Ramos (cell line): ENCODE data around the gene CSTF2.
"Not testable (repeated sequence)": the region's sequence is repeated elsewhere in the genome, so short reads cannot be mapped to it uniquely, and the experiment has no call there.

Source experiments
- in situ Hi-C: fragments of 300-500 bp; cut with MboI; formaldehyde crosslinking; loops from one replicate; pipeline ENCODE4 v1.14.3; 2022; ENCODE audit warnings: low sequenced_read_pairs; ENCODE audit not compliant: unreplicated experiment

The CSTF2 gene, protein sequence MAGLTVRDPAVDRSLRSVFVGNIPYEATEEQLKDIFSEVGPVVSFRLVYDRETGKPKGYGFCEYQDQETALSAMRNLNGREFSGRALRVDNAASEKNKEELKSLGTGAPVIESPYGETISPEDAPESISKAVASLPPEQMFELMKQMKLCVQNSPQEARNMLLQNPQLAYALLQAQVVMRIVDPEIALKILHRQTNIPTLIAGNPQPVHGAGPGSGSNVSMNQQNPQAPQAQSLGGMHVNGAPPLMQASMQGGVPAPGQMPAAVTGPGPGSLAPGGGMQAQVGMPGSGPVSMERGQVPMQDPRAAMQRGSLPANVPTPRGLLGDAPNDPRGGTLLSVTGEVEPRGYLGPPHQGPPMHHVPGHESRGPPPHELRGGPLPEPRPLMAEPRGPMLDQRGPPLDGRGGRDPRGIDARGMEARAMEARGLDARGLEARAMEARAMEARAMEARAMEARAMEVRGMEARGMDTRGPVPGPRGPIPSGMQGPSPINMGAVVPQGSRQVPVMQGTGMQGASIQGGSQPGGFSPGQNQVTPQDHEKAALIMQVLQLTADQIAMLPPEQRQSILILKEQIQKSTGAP

DNA sequence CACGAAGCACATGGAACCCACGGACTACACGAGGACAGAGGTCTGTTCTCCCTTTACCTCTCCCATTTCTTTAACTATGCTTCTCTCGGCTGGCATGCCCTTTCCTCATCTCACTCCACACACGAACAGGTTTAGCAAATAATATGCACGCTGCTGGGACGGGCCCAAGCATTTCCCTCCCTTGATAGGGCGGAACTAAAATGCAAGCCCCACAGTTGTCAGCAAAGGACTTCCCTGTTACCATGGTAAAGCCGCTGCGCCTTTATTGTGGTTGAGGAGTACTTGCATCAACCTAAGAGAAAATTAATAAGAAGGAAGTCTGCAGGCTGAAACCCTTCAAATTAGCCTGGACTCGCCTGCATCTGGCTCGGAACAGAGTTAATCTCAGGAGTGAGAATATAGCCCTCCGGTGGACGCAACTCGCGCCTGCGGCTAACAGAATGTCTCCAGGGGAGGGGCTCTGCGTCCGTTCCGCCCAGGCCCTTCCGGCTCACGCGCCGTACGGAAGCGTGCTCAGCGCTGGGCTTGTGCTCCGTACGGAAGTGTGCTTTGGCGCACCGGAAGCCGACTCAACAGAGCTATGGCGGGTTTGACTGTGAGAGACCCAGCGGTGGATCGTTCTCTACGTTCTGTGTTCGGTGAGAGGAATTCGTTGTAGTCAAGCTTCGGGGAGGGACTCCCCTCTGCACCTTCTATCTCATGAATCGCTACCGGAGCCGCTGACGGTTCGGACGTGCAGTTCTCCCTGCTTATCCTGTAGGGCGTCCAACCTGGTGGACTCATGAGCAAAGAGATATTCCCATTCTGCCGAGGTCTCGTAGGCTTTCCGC lies at the start of gene CSTF2:
Gene CSTF2 (plus strand): TSS at position 555 of the 830 bp plus-strand sequence. CDS start 26 bp downstream, at position 581.
- in situ Hi-C loops = no loop called here

DNA sequence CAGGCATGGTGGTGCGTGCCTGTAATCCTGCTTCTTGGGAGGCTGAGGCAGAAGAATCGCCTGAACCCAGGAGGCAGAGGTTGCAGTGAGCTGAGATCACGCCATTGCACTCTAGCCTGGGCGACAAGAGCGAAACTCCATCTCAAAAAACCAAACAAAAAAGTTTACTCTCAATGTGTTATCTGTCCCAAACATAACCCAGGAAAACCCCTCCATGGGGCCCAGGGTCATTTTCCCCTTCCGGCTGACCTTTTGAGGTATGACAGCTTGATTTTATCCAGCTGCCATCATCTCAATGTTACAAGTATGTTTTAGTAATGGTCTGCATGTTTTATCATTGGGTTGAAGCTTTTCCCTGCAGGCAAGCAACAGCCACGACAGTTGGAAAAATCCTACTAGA lies 23.8 kb upstream of the CSTF2 start:
- in situ Hi-C loops = not testable (repeated sequence)

DNA sequence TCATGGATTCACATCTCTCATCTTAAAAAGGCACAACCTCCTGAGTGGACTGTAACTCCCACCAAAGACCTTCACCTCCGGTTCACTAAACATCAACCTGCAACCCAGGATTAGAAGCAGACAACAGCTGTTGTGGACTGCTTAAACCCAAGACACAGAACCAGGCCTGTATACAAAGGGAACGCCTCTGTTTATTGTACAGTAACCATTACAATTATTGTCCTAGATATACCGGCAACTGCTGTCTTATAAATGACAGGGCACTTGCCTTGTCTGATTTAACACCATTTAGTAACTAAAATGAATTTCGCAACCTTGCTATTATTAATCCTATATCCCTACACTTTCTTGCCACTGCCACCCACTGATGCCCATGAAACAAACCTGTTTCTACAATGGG lies 22.8 kb upstream of the CSTF2 start:
- in situ Hi-C loops = no loop called here

DNA sequence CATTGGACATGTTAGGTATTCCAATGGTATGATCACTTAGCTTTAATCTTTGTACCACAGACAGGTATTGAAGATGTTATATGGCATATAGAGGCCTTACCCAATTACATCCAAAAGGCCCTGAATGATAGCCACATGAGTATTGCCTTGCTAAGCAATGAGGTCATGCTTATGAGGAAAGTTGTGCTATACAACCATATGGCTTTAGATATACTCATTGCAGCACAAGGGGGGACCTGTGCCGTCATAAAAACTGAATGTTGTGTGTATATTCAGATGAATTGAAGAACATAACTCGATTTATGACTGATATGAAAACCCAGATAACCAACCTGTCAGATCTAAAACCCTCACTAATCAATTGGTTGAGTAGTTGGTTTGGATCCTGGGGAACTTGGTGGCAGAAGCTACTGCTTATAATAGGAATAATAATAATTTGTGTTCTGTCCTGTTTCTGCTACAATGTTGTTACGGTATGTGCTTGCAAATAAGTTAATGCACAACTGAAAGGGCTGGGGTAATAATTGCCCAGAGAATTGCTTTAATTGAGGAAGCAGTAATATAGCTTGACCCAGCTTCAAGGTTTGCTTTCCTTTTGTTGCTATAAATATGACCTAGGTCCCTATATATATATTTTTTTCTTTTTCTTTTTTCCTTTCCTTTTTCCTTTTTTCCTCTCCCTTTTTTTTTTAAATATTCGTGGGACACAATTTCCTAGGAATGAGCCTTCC lies 21.5 kb upstream of the CSTF2 start:
- in situ Hi-C loops = no loop called here

DNA sequence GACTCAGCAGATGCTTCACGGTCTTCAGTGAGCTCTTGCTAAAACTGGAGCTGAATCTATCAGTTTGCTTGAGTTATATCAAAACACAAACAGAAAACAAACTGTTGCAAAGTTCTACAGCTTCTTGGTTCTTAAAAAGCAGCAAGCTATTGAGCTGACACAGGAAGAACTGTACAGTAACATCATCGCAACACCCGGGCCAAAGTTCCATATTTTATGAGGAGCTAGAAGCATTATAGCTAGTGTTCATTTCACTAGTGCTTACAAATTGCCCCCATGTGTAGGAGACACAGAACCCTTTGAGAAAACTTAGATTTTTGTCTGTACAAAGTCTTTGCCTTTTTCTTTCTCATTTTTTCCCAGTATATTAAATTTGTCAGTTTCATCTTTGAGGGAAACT lies 17.3 kb upstream of the CSTF2 start:
- in situ Hi-C loops = no loop called here

DNA sequence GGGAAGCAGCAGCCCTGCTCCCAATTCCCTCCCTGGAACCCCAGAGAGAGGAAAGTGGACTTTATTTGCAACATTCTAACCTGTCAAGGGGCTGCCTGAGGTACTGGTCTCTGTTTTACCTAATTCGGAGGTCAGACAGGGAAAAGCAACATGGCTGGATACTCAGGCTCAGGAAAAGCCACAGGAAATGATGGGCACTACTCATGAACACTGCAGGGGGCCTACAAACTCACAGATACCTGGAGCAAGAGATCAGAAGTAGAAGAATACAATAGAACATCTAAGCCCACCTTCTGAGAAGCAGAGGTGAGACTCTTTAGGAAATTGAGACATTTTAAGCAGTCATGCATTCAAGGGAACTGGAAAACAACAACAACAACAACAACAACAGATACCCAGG lies 15.4 kb upstream of the CSTF2 start:
- in situ Hi-C loops = no loop called here

DNA sequence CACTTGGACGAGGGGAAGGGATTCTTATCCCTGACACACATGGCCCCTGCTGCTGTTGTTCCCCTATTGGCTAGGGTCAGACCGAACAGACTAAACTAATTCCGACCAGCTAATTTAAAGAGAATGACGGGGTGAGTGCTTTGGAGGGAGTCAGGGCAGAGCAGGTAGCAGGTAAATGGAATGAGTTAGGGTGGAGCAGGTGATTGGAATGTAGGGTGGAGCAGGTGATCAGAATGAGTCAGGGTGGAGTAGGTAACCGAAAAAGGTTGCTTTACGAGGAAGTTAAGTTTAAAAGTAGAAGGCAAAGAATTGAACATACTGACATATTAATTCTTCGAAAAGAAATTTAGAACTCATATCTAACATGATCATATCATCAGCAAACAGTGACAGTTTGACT lies 11.9 kb upstream of the CSTF2 start:
- in situ Hi-C loops = not testable (repeated sequence)

DNA sequence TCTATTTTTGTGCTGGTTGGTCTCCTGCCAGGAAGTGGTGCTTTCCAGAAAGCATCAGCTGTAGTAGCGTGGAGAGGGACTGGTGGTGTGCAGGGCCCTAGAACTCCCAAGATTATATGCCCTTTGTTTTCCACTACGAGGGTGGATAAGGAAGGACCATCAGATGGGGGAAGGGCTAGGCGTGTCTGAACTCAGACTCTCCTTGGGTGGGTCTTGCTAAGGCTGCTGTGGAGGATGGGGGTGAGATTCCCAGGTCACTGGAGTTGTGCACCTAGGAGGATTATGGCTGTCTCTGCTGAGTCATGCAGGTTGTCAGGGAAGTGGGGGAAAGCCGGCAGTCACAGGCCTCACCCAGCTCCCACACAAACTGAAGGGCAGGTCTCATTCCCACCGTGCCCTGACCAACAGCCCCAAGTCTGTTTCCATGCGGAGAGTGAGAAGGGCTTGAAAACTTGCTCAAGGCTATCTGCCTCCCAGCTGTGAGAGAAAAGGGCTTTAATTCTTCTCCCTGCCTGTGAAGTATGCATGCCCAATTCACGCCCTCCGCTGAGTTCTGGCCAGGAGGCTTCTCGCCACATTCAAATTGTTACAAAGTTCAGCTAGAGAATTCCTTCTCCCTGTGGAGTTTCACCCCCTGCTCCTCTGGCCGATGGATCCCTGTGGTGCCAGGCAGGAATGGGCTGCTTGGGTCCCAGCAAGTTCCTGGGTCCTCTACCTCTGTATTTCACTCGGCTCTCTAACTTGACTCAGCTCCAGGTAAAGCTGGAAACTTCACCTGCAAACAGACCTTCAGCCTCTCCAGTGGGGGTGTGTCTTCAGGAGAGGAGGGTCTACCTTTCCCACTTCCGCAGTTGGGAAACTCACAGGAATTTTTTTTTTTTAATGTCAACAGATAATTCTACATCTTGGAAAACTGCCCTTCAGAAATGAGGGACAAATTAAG lies 7.7 kb upstream of the CSTF2 start:
- in situ Hi-C loops = no loop called here

DNA sequence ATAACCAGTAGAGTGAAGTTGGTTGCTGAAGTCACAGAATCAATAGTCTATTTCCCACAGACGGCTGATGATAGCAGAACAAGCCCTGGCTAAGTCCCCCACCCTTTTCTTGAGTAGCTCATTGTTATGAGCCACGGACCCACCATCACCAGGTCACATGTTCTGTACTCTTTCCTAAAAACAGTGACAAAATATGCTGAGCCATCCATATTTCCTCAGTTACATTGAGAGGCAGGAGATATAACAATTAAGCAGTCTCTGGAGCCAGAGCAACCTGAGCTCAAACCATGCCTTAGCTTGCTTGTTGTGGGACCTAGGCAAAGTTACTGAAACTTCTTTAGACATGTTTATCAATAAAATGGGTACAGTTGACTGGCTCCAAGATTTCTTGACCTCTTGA lies 2.9 kb upstream of the CSTF2 start:
- in situ Hi-C loops = no loop called here

DNA sequence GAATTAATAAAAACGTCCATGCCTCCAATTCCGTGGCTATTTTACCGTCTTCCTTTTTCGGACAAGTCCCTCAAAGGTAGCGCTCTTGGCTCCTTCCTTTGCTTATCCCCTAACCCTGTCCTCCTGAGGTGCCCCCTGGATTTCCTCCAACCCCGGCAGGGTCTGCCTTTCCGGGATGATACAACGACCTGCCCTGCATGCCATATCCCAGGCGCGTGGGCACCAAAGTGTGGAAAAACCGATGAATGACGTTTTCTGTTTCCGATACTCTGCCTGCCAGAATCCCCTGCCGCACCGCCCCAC lies 706 bp upstream of the CSTF2 start:
- in situ Hi-C loops = no loop called here

DNA sequence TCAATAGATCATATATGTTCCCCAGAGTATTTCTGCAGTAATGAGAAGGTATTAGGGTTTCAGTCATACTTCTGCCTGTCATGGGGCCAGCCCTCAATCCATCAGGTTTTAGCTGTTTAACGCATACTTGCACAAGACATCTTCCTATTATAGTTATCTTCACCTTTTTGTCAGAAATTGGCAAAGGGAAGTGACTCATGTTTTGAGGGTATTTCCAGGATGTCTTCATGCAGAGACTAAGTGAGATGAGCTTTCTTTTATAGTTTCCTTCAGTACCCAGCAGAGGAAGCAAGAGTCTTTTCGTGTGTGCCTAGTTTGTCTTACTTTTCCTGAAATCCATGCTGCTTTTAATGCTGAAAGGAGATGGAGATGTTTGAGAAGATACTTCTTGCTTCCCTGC lies 9.5 kb downstream of the CSTF2 start:
- in situ Hi-C loops = no loop called here

DNA sequence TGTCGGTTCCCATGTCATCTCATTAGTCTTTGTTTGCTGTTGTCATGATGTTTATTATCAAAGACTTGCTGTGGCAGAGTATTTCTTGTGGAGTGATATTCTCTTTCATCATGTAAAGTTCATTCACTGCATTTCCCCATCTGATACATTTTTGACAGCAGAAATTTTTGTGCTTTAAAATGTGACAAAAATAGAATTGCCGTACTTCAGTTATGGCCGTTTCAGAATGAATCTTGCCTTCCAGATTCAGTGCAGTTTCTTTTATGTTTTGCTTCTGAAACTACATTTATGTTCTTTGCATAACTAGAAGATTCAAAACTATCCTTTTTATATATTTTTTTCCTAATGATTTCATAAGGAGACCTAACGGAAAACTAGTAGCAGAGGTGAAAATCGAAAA lies 10.0 kb downstream of the CSTF2 start:
- in situ Hi-C loops = no loop called here

DNA sequence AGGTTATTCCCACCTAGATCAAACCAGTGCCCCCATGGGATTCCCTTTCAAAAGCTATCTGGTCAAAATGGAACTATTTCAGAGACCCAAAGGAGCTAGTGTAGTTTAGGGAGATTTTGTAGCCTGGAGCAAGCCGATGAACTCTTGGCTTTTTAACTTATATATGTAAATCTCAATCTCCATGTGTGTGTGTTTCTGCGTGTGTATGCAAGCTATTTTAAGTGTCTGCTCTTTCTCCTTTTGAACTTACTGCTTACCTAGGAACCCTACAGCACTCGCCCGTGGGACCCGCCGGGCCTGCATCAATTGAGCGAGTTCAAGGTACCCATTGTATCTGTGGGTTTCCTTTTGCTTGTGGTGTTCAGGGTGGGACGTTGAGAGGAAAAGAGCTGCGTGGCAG lies 10.4 kb downstream of the CSTF2 start:
- in situ Hi-C loops = no loop called here

DNA sequence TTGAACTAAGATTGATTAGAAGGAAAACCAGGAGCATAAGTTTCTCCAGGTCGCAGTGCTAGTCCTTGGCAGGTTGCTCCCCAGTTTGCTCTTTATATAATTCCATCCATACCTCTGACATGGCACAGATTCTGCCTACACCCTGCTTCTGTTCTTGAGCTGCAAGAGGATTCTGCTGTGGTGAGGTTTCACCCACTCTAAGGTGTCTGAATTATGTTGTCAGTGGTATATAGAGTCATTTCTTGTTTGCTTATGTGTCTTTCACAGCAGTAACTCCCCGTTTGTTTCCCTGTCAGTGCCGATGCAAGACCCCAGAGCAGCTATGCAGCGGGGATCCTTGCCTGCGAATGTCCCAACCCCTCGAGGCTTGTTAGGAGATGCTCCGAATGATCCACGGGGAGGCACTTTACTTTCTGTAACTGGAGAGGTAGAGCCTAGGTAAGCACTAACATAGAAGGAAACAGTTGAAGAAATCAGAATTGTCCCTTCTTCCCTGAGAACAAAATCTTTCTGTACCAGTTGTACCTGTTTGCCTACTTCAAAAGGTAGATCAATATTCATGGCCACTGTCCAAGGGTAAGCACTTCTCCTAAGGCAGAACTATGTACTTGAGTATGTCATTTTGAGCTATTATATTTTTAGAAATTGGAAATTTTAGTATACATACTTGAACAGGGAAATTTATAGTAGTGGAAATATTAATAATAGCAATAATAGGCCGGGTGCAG lies 11.2 kb downstream of the CSTF2 start:
- in situ Hi-C loops = no loop called here

DNA sequence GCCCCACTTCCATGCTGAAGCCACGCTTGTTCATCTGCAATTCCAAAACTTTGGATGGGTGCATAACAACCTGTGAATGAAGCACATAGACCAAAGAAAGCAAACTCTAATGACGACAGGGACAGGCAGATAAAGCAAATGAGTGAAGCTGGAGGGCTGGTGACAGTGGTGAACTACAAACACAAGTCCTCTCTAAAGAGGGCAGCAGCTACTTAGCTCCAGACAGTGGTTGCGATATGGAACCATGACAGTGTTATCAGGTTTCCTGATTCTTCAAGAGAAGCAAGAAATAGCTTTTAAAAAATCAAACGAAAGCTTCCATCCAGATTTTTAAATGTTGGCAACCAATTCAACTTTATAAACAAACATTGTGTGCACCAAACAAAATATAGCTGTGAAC lies 30.1 kb downstream of the CSTF2 start:
- in situ Hi-C loops = no loop called here

DNA sequence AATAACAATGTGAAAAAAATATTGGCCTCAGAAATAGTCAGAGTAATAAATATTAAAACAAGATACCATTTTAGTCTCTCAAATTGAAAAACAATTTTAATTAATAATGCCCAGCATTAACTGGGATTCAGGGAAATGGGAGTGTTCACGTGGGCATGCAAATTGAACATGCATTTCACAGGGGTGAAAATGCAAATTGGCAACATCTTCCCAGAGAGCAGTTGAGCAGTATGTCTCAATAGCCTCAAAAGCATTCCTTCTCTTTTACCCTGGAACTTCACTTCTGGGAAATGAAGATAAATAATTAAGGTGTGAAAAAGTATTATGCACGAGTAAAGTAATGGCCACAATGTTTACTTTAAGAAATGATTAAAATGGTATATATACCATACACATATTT lies 32.6 kb downstream of the CSTF2 start:
- in situ Hi-C loops = no loop called here

DNA sequence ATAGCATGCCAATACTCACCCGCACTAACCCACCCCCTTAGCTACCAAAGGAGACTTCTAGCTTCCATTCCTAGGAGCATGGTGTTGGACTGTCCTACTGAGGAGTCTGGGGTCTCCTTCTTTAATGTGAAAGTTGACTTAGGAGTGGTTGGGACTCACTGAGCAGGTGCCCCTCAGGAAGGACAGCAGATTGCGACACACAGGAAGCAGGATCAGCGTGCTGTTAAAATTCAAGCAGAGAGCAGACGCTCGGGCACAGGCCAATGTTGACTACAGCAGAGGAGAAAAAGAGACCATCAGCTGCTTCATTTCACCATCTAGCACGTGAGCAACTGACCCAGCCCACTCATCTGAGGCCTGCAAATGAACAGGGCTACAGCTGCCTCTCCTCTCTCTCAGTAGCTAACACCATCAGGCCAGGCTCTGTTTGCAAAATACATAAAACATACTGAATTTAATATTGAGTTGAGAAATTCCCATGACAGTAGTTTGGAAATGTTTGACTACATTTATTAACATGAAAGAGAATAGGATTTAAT lies 43.2 kb downstream of the CSTF2 start:
- in situ Hi-C loops = no loop called here

DNA sequence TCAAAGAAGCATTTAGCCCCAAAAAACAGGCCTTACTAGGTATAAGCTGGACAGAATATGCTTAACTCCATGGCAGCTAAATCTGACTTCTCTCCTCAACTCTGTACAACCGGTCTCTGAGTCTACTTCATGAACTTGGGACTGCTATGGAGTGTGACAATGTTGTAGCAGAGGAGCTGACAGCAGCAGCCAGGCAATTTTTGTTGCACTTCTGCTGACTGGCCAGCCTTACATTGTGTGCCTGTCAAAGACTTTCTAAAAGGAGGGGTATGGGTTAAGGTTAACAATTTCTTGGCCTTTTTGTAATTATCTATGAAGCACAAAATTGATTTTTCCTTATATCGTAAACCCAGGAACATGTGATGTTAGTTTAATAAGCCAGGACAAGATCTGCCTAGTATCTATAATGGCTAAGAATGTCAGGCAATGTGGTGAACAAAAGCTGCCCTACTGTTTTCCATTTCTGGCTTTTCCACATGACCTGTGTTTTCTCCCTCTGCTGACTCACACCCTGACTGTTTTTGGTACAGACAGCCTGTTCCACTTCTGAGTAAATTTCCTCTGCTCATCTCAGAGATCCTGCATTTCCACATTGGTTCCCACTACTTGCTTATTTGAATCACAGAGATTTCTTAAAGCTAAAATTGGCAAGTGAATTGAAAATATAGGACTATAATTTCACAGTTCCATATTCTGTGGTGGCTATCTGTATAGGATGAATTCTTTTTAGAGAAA lies 44.6 kb downstream of the CSTF2 start:
- in situ Hi-C loops = no loop called here
